Upper lobe of left lung (tissue), 4 donors: ENCODE data around the gene TAS2R38.

Experiments used
- CTCF ChIP-seq, 6 experiments: fragments of 450-650 bp in 4 of 6; fragments of 200-600 bp in 2 of 6; sonication (generic) in 2 of 6; IDR thresholded peaks; one replicate each; pipeline ENCODE4 v1.5.1; 2016 to 2019; ENCODE audit warnings: antibody characterized with exemption in 6 of 6
- EP300 ChIP-seq, 4 donors: sonication (generic); formaldehyde crosslinking; IDR thresholded peaks; one replicate each; pipeline ENCODE4 v1.5.1; 2017; ENCODE audit warnings: antibody characterized with exemption in 4 of 4, control low read depth in 2 of 4
- POLR2A ChIP-seq, 4 donors: fragments of 450-650 bp; IDR thresholded peaks; one replicate each; pipeline ENCODE4 v1.5.1; 2016 to 2017; ENCODE audit warnings: antibody characterized with exemption in 4 of 4, mild to moderate bottlenecking in 2 of 4
- POLR2AphosphoS5 ChIP-seq, 2 donors: sonication (generic); formaldehyde crosslinking; IDR thresholded peaks; one replicate each; pipeline ENCODE4 v1.5.1; 2017; ENCODE audit warnings: antibody characterized with exemption in 2 of 2

- no peak for TF ChIP-seq CTCF (IDR thresholded peaks at IDR 0.05)
- no peak for TF ChIP-seq EP300 (IDR thresholded peaks at IDR 0.05)
- no peak for TF ChIP-seq POLR2A (IDR thresholded peaks at IDR 0.05)
- TF ChIP-seq POLR2AphosphoS5 (IDR thresholded peaks at IDR 0.05), result no peak
These were observed 19.8 kb upstream of the TAS2R38 start for GRCh38 chr7:141993354-141993753.
